K562 (cell line): ENCODE measurements around the gene KDF1. TPM values are rescaled to one million over a fixed set of nuclear protein-coding genes. Genes with fewer than 3 reads are reported as not detected.

ENCODE experiments used
- CBX3 ChIP-seq, 2 experiments: IDR thresholded peaks; 1 replicate in 1 of 2; 2 replicates in 1 of 2; pipeline ENCODE4 v1.6.1; 2012; ENCODE audit warnings: inconsistent platforms in 2 of 2, low read length in 2 of 2, borderline replicate concordance in 1 of 2, control low read depth in 1 of 2
- ILK ChIP-seq: fragments of 450-650 bp; IDR thresholded peaks from 2 replicates; pipeline ENCODE4 v1.6.1; 2016; ENCODE audit warnings: missing genetic modification characterization, low read depth, mild to moderate bottlenecking, missing compliant biosample characterization, moderate library complexity, borderline replicate concordance
- PCBP2 ChIP-seq: fragments of 200-400 bp; formaldehyde crosslinking; IDR thresholded peaks from 2 replicates; pipeline ENCODE4 v1.6.1; 2018; ENCODE audit warnings: low read length, low read depth, mild to moderate bottlenecking, moderate library complexity; ENCODE audit not compliant: poor library complexity, severe bottlenecking
- PKNOX1 ChIP-seq: fragments of 450-650 bp; IDR thresholded peaks from 2 replicates; pipeline ENCODE4 v1.6.1; 2016
- SAFB2 ChIP-seq: fragments of 200-400 bp; formaldehyde crosslinking; IDR thresholded peaks from 2 replicates; pipeline ENCODE4 v1.6.1; 2018; ENCODE audit warnings: borderline replicate concordance, low read length, low read depth, moderate library complexity; ENCODE audit not compliant: severe bottlenecking
- SP1 ChIP-seq: sonication (generic); formaldehyde crosslinking; IDR thresholded peaks from 2 replicates; pipeline ENCODE4 v1.8.1; 2022; ENCODE audit warnings: mild to moderate bottlenecking, missing genetic modification reagents
- SREBF1 ChIP-seq: fragments of 150-350 bp; IDR thresholded peaks from 2 replicates; pipeline ENCODE4 v1.6.1; 2014; ENCODE audit warnings: antibody characterized with exemption, low read depth, low read length, borderline replicate concordance
- TBL1XR1 ChIP-seq, 2 experiments: IDR thresholded peaks; 2 replicates each; pipeline ENCODE4 v1.6.1; 2012; ENCODE audit warnings: improper control_type of control experiment in 2 of 2, low read length in 2 of 2, mild to moderate bottlenecking in 1 of 2
- WHSC1 ChIP-seq: IDR thresholded peaks from one replicate; pipeline ENCODE4 v1.6.1; 2012; ENCODE audit warnings: low read length, control low read depth, inconsistent platforms
- ZFX ChIP-seq: sonication (generic); formaldehyde crosslinking; IDR thresholded peaks from 2 replicates; pipeline ENCODE4 v1.8.0; 2022; ENCODE audit warnings: mild to moderate bottlenecking, missing genetic modification reagents, moderate library complexity
- polyA plus RNA-seq, 8 experiments: library from polyadenylated mRNA; depleted of rRNA in 4 of 8; stranded (reverse) in 5 of 8; unstranded in 3 of 8; fragments of >200 nt; fragmentation: Nextera tagmentation in 2 of 8; fragmentation: Illumina TruSeq in 1 of 8; extraction: Ambion mirVana in 2 of 8; extraction: Trizol in 1 of 8; gene quantifications; 2 replicates each; pipeline versions ENCODE4 v1.2.1 to v1.2.3, GENCODE V29; 2011 to 2014; ENCODE audit warnings: inconsistent platforms in 1 of 8, missing spikeins in 1 of 8
- total RNA-seq, 7 experiments: library from RNA; depleted of rRNA in 6 of 7; stranded (reverse); fragments of >200 nt in 6 of 7; fragmentation: Illumina TruSeq in 2 of 7; extraction: Trizol in 2 of 7; gene quantifications; 2 replicates each; pipeline versions ENCODE4 v1.2.1 to v1.2.3, GENCODE V29; 2011 to 2021; ENCODE audit warnings: low replicate concordance in 1 of 7
- TF ChIP-seq, protein P1 (sequence below): fragments of 250-450 bp; sonication (Bioruptor Pico); IDR thresholded peaks from 2 replicates; pipeline ENCODE4 v1.4.0; 2020
- TF ChIP-seq, protein P2 (sequence below): fragments of 450-650 bp; IDR thresholded peaks from 2 replicates; pipeline ENCODE4 v1.6.1; 2016; ENCODE audit warnings: mild to moderate bottlenecking
- TF ChIP-seq, protein P3 (sequence below): fragments of 250-450 bp; sonication (Bioruptor Pico); IDR thresholded peaks from 2 replicates; pipeline ENCODE4 v1.4.0; 2020; ENCODE audit warnings: mild to moderate bottlenecking, moderate library complexity, borderline replicate concordance
- TF ChIP-seq, protein P4 (sequence below): fragments of 450-650 bp; formaldehyde crosslinking; conservative IDR thresholded peaks from 2 replicates; pipeline ENCODE4 v1.4.0; 2022; ENCODE audit warnings: mild to moderate bottlenecking, missing genetic modification characterization

KDF1 gene
- total and polyA plus RNA-seq, 9 of the 15 experiments (the other 6 are each of a cell fraction or from before 2014, with no cell fraction given) = 0.38 to 1.9 (median 0.83) TPM

GRCh38 chr1:26921540-26922430 is 38.5 kb downstream of the KDF1 start, which contains the start of gene NUDC (continued):
- TF ChIP-seq ILK (tag) = no peak
- peak in 1 of 2 experiments; percentile 76; a peak in 1 of 3 replicates for TF ChIP-seq CBX3 (IDR thresholded peaks at IDR 0.05; ENCODE audit: borderline replicate concordance in 1 of 2, low read length in 2 of 2)
- TF ChIP-seq, protein P1, sequence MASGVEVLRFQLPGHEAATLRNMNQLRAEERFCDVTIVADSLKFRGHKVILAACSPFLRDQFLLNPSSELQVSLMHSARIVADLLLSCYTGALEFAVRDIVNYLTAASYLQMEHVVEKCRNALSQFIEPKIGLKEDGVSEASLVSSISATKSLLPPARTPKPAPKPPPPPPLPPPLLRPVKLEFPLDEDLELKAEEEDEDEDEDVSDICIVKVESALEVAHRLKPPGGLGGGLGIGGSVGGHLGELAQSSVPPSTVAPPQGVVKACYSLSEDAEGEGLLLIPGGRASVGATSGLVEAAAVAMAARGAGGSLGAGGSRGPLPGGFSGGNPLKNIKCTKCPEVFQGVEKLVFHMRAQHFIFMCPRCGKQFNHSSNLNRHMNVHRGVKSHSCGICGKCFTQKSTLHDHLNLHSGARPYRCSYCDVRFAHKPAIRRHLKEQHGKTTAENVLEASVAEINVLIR (CRISPR knock-in tag) = peak; percentile 57; the same call in 1 of the 2 replicates
- TF ChIP-seq ZFX (CRISPR knock-in tag) = peak; percentile 96
- no peak for TF ChIP-seq SAFB2
- peak; percentile 95 for TF ChIP-seq SP1
- no peak for TF ChIP-seq SREBF1
- TF ChIP-seq, protein P2, sequence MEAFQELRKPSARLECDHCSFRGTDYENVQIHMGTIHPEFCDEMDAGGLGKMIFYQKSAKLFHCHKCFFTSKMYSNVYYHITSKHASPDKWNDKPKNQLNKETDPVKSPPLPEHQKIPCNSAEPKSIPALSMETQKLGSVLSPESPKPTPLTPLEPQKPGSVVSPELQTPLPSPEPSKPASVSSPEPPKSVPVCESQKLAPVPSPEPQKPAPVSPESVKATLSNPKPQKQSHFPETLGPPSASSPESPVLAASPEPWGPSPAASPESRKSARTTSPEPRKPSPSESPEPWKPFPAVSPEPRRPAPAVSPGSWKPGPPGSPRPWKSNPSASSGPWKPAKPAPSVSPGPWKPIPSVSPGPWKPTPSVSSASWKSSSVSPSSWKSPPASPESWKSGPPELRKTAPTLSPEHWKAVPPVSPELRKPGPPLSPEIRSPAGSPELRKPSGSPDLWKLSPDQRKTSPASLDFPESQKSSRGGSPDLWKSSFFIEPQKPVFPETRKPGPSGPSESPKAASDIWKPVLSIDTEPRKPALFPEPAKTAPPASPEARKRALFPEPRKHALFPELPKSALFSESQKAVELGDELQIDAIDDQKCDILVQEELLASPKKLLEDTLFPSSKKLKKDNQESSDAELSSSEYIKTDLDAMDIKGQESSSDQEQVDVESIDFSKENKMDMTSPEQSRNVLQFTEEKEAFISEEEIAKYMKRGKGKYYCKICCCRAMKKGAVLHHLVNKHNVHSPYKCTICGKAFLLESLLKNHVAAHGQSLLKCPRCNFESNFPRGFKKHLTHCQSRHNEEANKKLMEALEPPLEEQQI = no peak
- TF ChIP-seq, protein P3, sequence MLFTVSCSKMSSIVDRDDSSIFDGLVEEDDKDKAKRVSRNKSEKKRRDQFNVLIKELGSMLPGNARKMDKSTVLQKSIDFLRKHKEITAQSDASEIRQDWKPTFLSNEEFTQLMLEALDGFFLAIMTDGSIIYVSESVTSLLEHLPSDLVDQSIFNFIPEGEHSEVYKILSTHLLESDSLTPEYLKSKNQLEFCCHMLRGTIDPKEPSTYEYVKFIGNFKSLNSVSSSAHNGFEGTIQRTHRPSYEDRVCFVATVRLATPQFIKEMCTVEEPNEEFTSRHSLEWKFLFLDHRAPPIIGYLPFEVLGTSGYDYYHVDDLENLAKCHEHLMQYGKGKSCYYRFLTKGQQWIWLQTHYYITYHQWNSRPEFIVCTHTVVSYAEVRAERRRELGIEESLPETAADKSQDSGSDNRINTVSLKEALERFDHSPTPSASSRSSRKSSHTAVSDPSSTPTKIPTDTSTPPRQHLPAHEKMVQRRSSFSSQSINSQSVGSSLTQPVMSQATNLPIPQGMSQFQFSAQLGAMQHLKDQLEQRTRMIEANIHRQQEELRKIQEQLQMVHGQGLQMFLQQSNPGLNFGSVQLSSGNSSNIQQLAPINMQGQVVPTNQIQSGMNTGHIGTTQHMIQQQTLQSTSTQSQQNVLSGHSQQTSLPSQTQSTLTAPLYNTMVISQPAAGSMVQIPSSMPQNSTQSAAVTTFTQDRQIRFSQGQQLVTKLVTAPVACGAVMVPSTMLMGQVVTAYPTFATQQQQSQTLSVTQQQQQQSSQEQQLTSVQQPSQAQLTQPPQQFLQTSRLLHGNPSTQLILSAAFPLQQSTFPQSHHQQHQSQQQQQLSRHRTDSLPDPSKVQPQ (CRISPR knock-in tag) = no peak
- TF ChIP-seq WHSC1 = no peak
- TF ChIP-seq, protein P4, sequence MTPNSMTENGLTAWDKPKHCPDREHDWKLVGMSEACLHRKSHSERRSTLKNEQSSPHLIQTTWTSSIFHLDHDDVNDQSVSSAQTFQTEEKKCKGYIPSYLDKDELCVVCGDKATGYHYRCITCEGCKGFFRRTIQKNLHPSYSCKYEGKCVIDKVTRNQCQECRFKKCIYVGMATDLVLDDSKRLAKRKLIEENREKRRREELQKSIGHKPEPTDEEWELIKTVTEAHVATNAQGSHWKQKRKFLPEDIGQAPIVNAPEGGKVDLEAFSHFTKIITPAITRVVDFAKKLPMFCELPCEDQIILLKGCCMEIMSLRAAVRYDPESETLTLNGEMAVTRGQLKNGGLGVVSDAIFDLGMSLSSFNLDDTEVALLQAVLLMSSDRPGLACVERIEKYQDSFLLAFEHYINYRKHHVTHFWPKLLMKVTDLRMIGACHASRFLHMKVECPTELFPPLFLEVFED (CRISPR knock-in tag) = 0 out of 2 replicates have a peak, but pooled peaks have one; percentile 27
- TF ChIP-seq TBL1XR1 (IDR thresholded peaks at IDR 0.05; ENCODE audit: low read length in 2 of 2) = no peak
- TF ChIP-seq PKNOX1 = peak; percentile 98
- no peak for TF ChIP-seq PCBP2
